ENCODE data around the gene MLH3.

DNA sequence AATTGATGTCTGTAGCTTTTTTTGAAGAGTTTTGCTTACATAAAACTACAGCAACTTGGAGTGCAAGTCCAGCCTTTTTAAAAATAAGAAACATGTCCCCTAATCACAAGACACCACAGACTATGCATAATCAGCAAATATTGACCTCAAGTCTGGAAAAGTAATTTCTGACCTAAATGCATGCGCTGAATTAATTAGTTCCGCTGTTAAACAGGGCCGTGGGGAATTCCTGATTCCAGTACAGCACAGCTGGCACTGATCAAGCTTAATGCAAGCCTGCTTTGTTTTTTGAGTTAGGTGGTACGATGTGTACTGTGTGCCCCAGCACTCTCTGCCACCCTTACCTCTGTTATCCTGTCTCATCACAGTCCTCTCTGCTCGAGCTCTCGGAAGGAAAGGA, 9.2 kb downstream of the MLH3 start:
- TF ChIP-seq POLR2A (IDR thresholded peaks at IDR 0.05; ENCODE audit: low read depth, low read length) (no peak), CTCF (IDR thresholded peaks at IDR 0.05 in 2 of 3, conservative IDR thresholded peaks at IDR 0.05 in 1 of 3; ENCODE audit: control insufficient read depth in 2 of 3, extremely low read depth in 1 of 3, insufficient read depth in 1 of 3, low read depth in 3 of 3, low read length in 3 of 3) (no peak), KDM1A (IDR thresholded peaks at IDR 0.05; ENCODE audit: borderline replicate concordance) (no peak), KAT2A (conservative IDR thresholded peaks at IDR 0.05; ENCODE audit: control insufficient read depth, low read depth, low read length) (no peak), FOXM1 (IDR thresholded peaks at IDR 0.05; ENCODE audit: low read depth, low read length) (no peak)
- TF ChIP-seq, protein P1, sequence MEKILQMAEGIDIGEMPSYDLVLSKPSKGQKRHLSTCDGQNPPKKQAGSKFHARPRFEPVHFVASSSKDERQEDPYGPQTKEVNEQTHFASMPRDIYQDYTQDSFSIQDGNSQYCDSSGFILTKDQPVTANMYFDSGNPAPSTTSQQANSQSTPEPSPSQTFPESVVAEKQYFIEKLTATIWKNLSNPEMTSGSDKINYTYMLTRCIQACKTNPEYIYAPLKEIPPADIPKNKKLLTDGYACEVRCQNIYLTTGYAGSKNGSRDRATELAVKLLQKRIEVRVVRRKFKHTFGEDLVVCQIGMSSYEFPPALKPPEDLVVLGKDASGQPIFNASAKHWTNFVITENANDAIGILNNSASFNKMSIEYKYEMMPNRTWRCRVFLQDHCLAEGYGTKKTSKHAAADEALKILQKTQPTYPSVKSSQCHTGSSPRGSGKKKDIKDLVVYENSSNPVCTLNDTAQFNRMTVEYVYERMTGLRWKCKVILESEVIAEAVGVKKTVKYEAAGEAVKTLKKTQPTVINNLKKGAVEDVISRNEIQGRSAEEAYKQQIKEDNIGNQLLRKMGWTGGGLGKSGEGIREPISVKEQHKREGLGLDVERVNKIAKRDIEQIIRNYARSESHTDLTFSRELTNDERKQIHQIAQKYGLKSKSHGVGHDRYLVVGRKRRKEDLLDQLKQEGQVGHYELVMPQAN (conservative IDR thresholded peaks at IDR 0.05) = no peak
